HepG2 (cell line): Measurements from ENCODE around the gene ECSIT. TPM values are rescaled to one million over a fixed set of nuclear protein-coding genes. Genes with fewer than 3 reads are reported as not detected.

Experiments used
- AGO1 ChIP-seq: fragments of 200-400 bp; formaldehyde crosslinking; IDR thresholded peaks from 2 replicates; pipeline ENCODE4 v1.6.1; 2017; ENCODE audit warnings: mild to moderate bottlenecking, low read depth, low read length, moderate library complexity; ENCODE audit not compliant: poor library complexity, severe bottlenecking
- ASH2L ChIP-seq: fragments of 300-600, 200-600 bp; sonication (generic); IDR thresholded peaks from 2 replicates; pipeline ENCODE4 v1.7.0; 2017; ENCODE audit warnings: low read depth, mild to moderate bottlenecking, moderate library complexity, mixed read lengths, low read length; ENCODE audit not compliant: insufficient read length
- ATAD3A ChIP-seq: sonication (generic); formaldehyde crosslinking; IDR thresholded peaks from 2 replicates; pipeline ENCODE4 v1.4.0; 2020; ENCODE audit warnings: missing genetic modification reagents
- ETV5 ChIP-seq: IDR thresholded peaks from 2 replicates; pipeline ENCODE4 v1.6.1; 2018; ENCODE audit warnings: missing biosample characterization, missing genetic modification reagents, inconsistent platforms, borderline replicate concordance
- HDAC6 ChIP-seq: fragments of 200-600 bp; sonication (generic); IDR thresholded peaks from 2 replicates; pipeline ENCODE4 v1.7.0; 2017; ENCODE audit warnings: mild to moderate bottlenecking, antibody characterized with exemption, low read length, low read depth
- KLF15 ChIP-seq: sonication (generic); formaldehyde crosslinking; IDR thresholded peaks from 2 replicates; pipeline ENCODE4 v1.8.1; 2023; ENCODE audit warnings: borderline replicate concordance, mild to moderate bottlenecking, inconsistent platforms, missing genetic modification reagents, mixed read lengths
- MBNL3 ChIP-seq: fragments of 250-450 bp; sonication (Bioruptor Pico); conservative IDR thresholded peaks from 2 replicates; pipeline ENCODE4 v1.8.0; 2022; ENCODE audit warnings: mild to moderate bottlenecking, inconsistent platforms
- MEF2D ChIP-seq: sonication (generic); formaldehyde crosslinking; IDR thresholded peaks from 2 replicates; pipeline ENCODE4 v1.5.1; 2020; ENCODE audit warnings: mild to moderate bottlenecking, missing genetic modification reagents
- NCOR1 ChIP-seq: fragments of 200-600 bp; sonication (generic); IDR thresholded peaks from 2 replicates; pipeline ENCODE4 v1.7.0; 2017; ENCODE audit warnings: antibody characterized with exemption, low read length, borderline replicate concordance
- RORA ChIP-seq: sonication (generic); formaldehyde crosslinking; IDR thresholded peaks from 2 replicates; pipeline ENCODE4 v1.5.0; 2020; ENCODE audit warnings: mild to moderate bottlenecking, missing genetic modification reagents, moderate library complexity
- SALL1 ChIP-seq: sonication (generic); formaldehyde crosslinking; IDR thresholded peaks from 2 replicates; pipeline ENCODE4 v1.8.0; 2022; ENCODE audit warnings: mild to moderate bottlenecking, missing genetic modification reagents
- SNRNP70 ChIP-seq: fragments of 200-400 bp; formaldehyde crosslinking; IDR thresholded peaks from 2 replicates; pipeline ENCODE4 v1.6.1; 2017; ENCODE audit warnings: mild to moderate bottlenecking, low read depth, low read length, moderate library complexity
- TOPORS ChIP-seq: sonication (generic); formaldehyde crosslinking; IDR thresholded peaks from 2 replicates; pipeline ENCODE4 v1.8.0; 2023; ENCODE audit warnings: mild to moderate bottlenecking, missing genetic modification reagents
- TP53 ChIP-seq: sonication (generic); formaldehyde crosslinking; conservative IDR thresholded peaks from 2 replicates; pipeline ENCODE4 v1.4.0; 2020; ENCODE audit warnings: missing genetic modification reagents
- XBP1 ChIP-seq: sonication (generic); formaldehyde crosslinking; IDR thresholded peaks from 2 replicates; pipeline ENCODE4 v1.5.0; 2020; ENCODE audit warnings: missing genetic modification reagents
- ZBTB38 ChIP-seq: sonication (generic); formaldehyde crosslinking; IDR thresholded peaks from 2 replicates; pipeline ENCODE4 v1.5.1; 2020; ENCODE audit warnings: mild to moderate bottlenecking, missing genetic modification reagents
- ZFP36 ChIP-seq: fragments of 150-350 bp; IDR thresholded peaks from 2 replicates; pipeline ENCODE4 v1.6.1; 2018; ENCODE audit warnings: borderline replicate concordance, low read length, low read depth; ENCODE audit not compliant: partially characterized antibody
- ZNF460 ChIP-seq: sonication (generic); formaldehyde crosslinking; IDR thresholded peaks from 2 replicates; pipeline ENCODE4 v1.5.1; 2020; ENCODE audit warnings: missing genetic modification reagents, mild to moderate bottlenecking, borderline replicate concordance
- ZNF558 ChIP-seq: sonication (generic); formaldehyde crosslinking; IDR thresholded peaks from 2 replicates; pipeline ENCODE4 v1.9.0; 2022; ENCODE audit warnings: mild to moderate bottlenecking, missing genetic modification reagents, borderline replicate concordance
- ZNF607 ChIP-seq: sonication (generic); formaldehyde crosslinking; IDR thresholded peaks from 2 replicates; pipeline ENCODE4 v1.5.1; 2020; ENCODE audit warnings: missing genetic modification reagents, mild to moderate bottlenecking, borderline replicate concordance
- ZNF713 ChIP-seq: sonication (generic); formaldehyde crosslinking; IDR thresholded peaks from 2 replicates; pipeline ENCODE4 v1.4.0; 2020; ENCODE audit warnings: mild to moderate bottlenecking, missing genetic modification reagents
- polyA plus RNA-seq, 8 experiments: library from polyadenylated mRNA; depleted of rRNA in 3 of 8; stranded (reverse) in 7 of 8; unstranded in 1 of 8; fragments of >200 nt; fragmentation: Illumina TruSeq in 4 of 8; extraction: Trizol in 4 of 8; gene quantifications; 2 replicates each; pipeline versions ENCODE4 v1.2.1 to v1.2.3, GENCODE V29; 2011 to 2016; ENCODE audit warnings: low read depth in 4 of 8, missing spikeins in 1 of 8, mixed read lengths in 1 of 8; ENCODE audit not compliant: insufficient read depth in 1 of 8
- total RNA-seq, 5 experiments: library from RNA; depleted of rRNA; stranded (reverse); fragments of >200 nt; fragmentation: Illumina TruSeq; extraction: Trizol; gene quantifications; 2 replicates each; pipeline ENCODE4 v1.2.3, GENCODE V29; 2016; ENCODE audit warnings: low read depth in 1 of 5
- TF ChIP-seq, protein P1 (sequence below): sonication (generic); formaldehyde crosslinking; IDR thresholded peaks from 2 replicates; pipeline ENCODE4 v1.5.0; 2020; ENCODE audit warnings: mild to moderate bottlenecking, missing genetic modification reagents
- TF ChIP-seq, protein P2 (sequence below): sonication (generic); formaldehyde crosslinking; conservative IDR thresholded peaks from 2 replicates; pipeline ENCODE4 v1.4.0; 2020; ENCODE audit warnings: missing genetic modification reagents
- TF ChIP-seq, protein P3 (sequence below): sonication (generic); formaldehyde crosslinking; IDR thresholded peaks from 2 replicates; pipeline ENCODE4 v1.4.0; 2020; ENCODE audit warnings: mild to moderate bottlenecking, missing genetic modification reagents
- TF ChIP-seq, protein P4 (sequence below): sonication (generic); formaldehyde crosslinking; IDR thresholded peaks from 2 replicates; pipeline ENCODE4 v1.4.0; 2020; ENCODE audit warnings: missing genetic modification reagents
- TF ChIP-seq, protein P5 (sequence below): sonication (generic); formaldehyde crosslinking; IDR thresholded peaks from 2 replicates; pipeline ENCODE4 v1.4.0; 2020; ENCODE audit warnings: missing genetic modification reagents

The ECSIT gene
- total and polyA plus RNA-seq, 2 of the 13 experiments (the other 11 are each of a cell fraction or from before 2014, with no cell fraction given), result 36.4 to 62.3 TPM

DNA sequence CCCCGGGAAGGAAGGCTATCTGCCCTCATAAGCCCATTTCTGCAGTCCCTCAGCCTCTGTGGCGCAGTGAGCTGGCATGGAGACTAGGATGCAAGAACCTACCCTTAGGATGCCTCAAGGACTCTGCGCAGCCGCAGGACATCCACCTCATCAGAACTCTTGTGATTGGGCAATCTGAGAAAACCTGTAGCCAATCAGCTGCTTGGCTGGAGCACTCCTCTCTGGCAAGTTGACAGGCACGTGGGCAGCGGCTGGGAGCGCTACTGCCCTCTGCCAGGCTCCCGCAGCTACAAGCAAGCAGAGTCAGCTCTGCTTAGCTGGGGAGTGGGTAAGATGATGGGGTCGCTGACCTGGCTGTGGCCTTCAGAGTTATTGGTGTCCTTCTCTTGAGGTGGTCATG lies 1.5 kb upstream of the ECSIT start (continued):
- peak; percentile 47; the same call in 1 of the 2 replicates for TF ChIP-seq ZBTB38 (CRISPR knock-in tag)
- no peak; the same call in 1 of the 2 replicates for TF ChIP-seq ETV5
- TF ChIP-seq, protein P1, sequence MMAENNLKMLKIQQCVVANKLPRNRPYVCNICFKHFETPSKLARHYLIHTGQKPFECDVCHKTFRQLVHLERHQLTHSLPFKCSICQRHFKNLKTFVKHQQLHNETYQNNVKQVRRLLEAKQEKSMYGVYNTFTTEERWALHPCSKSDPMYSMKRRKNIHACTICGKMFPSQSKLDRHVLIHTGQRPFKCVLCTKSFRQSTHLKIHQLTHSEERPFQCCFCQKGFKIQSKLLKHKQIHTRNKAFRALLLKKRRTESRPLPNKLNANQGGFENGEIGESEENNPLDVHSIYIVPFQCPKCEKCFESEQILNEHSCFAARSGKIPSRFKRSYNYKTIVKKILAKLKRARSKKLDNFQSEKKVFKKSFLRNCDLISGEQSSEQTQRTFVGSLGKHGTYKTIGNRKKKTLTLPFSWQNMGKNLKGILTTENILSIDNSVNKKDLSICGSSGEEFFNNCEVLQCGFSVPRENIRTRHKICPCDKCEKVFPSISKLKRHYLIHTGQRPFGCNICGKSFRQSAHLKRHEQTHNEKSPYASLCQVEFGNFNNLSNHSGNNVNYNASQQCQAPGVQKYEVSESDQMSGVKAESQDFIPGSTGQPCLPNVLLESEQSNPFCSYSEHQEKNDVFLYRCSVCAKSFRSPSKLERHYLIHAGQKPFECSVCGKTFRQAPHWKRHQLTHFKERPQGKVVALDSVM, result no peak
- TF ChIP-seq XBP1, result no peak
- TF ChIP-seq, protein P2, sequence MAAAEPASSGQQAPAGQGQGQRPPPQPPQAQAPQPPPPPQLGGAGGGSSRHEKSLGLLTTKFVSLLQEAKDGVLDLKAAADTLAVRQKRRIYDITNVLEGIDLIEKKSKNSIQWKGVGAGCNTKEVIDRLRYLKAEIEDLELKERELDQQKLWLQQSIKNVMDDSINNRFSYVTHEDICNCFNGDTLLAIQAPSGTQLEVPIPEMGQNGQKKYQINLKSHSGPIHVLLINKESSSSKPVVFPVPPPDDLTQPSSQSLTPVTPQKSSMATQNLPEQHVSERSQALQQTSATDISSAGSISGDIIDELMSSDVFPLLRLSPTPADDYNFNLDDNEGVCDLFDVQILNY, result no peak
- TF ChIP-seq, protein P3, sequence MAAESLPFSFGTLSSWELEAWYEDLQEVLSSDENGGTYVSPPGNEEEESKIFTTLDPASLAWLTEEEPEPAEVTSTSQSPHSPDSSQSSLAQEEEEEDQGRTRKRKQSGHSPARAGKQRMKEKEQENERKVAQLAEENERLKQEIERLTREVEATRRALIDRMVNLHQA (CRISPR knock-in tag), result no peak
- TF ChIP-seq KLF15 (CRISPR knock-in tag), result no peak
- no peak for TF ChIP-seq MEF2D
- TF ChIP-seq HDAC6, result no peak
- no peak for TF ChIP-seq ZNF558 (CRISPR knock-in tag)
- TF ChIP-seq RORA (CRISPR knock-in tag), result no peak
- TF ChIP-seq TP53, result no peak
- TF ChIP-seq ZNF607 (CRISPR knock-in tag), result no peak
- TF ChIP-seq SALL1 (CRISPR knock-in tag), result peak; percentile 77
- no peak for TF ChIP-seq TOPORS
- TF ChIP-seq ZNF460, result no peak
- TF ChIP-seq ATAD3A (CRISPR knock-in tag), result no peak
- no peak; the same call in 1 of the 2 replicates for TF ChIP-seq NCOR1
- no peak for TF ChIP-seq AGO1
- no peak for TF ChIP-seq MBNL3
- no peak for TF ChIP-seq ZFP36
- no peak for TF ChIP-seq SNRNP70
- TF ChIP-seq, protein P4, sequence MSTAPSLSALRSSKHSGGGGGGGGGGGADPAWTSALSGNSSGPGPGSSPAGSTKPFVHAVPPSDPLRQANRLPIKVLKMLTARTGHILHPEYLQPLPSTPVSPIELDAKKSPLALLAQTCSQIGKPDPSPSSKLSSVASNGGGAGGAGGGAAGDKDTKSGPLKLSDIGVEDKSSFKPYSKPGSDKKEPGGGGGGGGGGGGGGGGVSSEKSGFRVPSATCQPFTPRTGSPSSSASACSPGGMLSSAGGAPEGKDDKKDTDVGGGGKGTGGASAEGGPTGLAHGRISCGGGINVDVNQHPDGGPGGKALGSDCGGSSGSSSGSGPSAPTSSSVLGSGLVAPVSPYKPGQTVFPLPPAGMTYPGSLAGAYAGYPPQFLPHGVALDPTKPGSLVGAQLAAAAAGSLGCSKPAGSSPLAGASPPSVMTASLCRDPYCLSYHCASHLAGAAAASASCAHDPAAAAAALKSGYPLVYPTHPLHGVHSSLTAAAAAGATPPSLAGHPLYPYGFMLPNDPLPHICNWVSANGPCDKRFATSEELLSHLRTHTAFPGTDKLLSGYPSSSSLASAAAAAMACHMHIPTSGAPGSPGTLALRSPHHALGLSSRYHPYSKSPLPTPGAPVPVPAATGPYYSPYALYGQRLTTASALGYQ (CRISPR knock-in tag), result no peak
- no peak for TF ChIP-seq ASH2L
- TF ChIP-seq ZNF713 (CRISPR knock-in tag), result no peak
- TF ChIP-seq, protein P5, sequence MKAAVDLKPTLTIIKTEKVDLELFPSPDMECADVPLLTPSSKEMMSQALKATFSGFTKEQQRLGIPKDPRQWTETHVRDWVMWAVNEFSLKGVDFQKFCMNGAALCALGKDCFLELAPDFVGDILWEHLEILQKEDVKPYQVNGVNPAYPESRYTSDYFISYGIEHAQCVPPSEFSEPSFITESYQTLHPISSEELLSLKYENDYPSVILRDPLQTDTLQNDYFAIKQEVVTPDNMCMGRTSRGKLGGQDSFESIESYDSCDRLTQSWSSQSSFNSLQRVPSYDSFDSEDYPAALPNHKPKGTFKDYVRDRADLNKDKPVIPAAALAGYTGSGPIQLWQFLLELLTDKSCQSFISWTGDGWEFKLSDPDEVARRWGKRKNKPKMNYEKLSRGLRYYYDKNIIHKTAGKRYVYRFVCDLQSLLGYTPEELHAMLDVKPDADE (CRISPR knock-in tag), result no peak
